WTC11 (cell line): ENCODE results near the gene INSL3.

Source experiments
- CTCF ChIP-seq: fragments of 200-600 bp; IDR thresholded peaks from 2 replicates; pipeline ENCODE4 v1.8.0; 2022; ENCODE audit warnings: antibody characterized with exemption
- GABPB1 ChIP-seq: sonication (generic); formaldehyde crosslinking; IDR thresholded peaks from 2 replicates; pipeline ENCODE4 v1.8.1; 2023; ENCODE audit warnings: mild to moderate bottlenecking, missing genetic modification reagents
- IRF1 ChIP-seq: sonication (generic); formaldehyde crosslinking; IDR thresholded peaks from 2 replicates; pipeline ENCODE4 v1.8.0; 2023; ENCODE audit warnings: missing genetic modification reagents
- MAX ChIP-seq: sonication (generic); formaldehyde crosslinking; IDR thresholded peaks from 2 replicates; pipeline ENCODE4 v1.8.0; 2022; ENCODE audit warnings: mild to moderate bottlenecking, missing genetic modification reagents
- NFE2L1 ChIP-seq: sonication (generic); formaldehyde crosslinking; IDR thresholded peaks from 2 replicates; pipeline ENCODE4 v1.8.1; 2023; ENCODE audit warnings: missing genetic modification reagents
- NR1H2 ChIP-seq: sonication (generic); formaldehyde crosslinking; IDR thresholded peaks from 2 replicates; pipeline ENCODE4 v1.9.0; 2021; ENCODE audit warnings: mild to moderate bottlenecking, moderate library complexity, missing genetic modification reagents
- RELA ChIP-seq: sonication (generic); formaldehyde crosslinking; IDR thresholded peaks from 2 replicates; pipeline ENCODE4 v1.8.1; 2022; ENCODE audit warnings: missing genetic modification reagents, mild to moderate bottlenecking, borderline replicate concordance
- SP1 ChIP-seq: sonication (generic); formaldehyde crosslinking; conservative IDR thresholded peaks from 2 replicates; pipeline ENCODE4 v1.8.1; 2022; ENCODE audit warnings: missing genetic modification reagents
- ZNF121 ChIP-seq: sonication (generic); formaldehyde crosslinking; IDR thresholded peaks from 2 replicates; pipeline ENCODE4 v1.8.0; 2023; ENCODE audit warnings: missing genetic modification reagents
- TF ChIP-seq, protein P1 (sequence below): fragments of 250-450 bp; sonication (Bioruptor Pico); IDR thresholded peaks from 2 replicates; pipeline ENCODE4 v1.9.0; 2021; ENCODE audit warnings: mild to moderate bottlenecking
- TF ChIP-seq, protein P2 (sequence below): fragments of 250-450 bp; sonication (Bioruptor Pico); IDR thresholded peaks from 2 replicates; pipeline ENCODE4 v2.1.2; 2022; ENCODE audit warnings: mild to moderate bottlenecking, moderate library complexity
- TF ChIP-seq, protein P3 (sequence below): sonication (generic); formaldehyde crosslinking; IDR thresholded peaks from 2 replicates; pipeline ENCODE4 v1.8.1; 2023; ENCODE audit warnings: mild to moderate bottlenecking, missing genetic modification reagents, moderate library complexity

- TF ChIP-seq MAX (CRISPR knock-in tag) (peak; percentile 89), SP1 (CRISPR knock-in tag) (peak; percentile 79), CTCF (no peak), ZNF121 (no peak), IRF1 (CRISPR knock-in tag) (no peak), GABPB1 (CRISPR knock-in tag) (peak; percentile 77; the same call in 1 of the 2 replicates), NR1H2 (CRISPR knock-in tag) (no peak), NFE2L1 (no peak), RELA (CRISPR knock-in tag) (no peak)
- TF ChIP-seq, protein P1, sequence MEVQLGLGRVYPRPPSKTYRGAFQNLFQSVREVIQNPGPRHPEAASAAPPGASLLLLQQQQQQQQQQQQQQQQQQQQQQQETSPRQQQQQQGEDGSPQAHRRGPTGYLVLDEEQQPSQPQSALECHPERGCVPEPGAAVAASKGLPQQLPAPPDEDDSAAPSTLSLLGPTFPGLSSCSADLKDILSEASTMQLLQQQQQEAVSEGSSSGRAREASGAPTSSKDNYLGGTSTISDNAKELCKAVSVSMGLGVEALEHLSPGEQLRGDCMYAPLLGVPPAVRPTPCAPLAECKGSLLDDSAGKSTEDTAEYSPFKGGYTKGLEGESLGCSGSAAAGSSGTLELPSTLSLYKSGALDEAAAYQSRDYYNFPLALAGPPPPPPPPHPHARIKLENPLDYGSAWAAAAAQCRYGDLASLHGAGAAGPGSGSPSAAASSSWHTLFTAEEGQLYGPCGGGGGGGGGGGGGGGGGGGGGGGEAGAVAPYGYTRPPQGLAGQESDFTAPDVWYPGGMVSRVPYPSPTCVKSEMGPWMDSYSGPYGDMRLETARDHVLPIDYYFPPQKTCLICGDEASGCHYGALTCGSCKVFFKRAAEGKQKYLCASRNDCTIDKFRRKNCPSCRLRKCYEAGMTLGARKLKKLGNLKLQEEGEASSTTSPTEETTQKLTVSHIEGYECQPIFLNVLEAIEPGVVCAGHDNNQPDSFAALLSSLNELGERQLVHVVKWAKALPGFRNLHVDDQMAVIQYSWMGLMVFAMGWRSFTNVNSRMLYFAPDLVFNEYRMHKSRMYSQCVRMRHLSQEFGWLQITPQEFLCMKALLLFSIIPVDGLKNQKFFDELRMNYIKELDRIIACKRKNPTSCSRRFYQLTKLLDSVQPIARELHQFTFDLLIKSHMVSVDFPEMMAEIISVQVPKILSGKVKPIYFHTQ (CRISPR knock-in tag): no peak; the same call in 1 of the 2 replicates
- TF ChIP-seq, protein P2, sequence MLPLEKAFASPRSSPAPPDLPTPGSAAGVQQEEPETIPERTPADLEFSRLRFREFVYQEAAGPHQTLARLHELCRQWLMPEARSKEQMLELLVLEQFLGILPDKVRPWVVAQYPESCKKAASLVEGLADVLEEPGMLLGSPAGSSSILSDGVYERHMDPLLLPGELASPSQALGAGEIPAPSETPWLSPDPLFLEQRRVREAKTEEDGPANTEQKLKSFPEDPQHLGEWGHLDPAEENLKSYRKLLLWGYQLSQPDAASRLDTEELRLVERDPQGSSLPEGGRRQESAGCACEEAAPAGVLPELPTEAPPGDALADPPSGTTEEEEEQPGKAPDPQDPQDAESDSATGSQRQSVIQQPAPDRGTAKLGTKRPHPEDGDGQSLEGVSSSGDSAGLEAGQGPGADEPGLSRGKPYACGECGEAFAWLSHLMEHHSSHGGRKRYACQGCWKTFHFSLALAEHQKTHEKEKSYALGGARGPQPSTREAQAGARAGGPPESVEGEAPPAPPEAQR (CRISPR knock-in tag): no peak
- TF ChIP-seq, protein P3, sequence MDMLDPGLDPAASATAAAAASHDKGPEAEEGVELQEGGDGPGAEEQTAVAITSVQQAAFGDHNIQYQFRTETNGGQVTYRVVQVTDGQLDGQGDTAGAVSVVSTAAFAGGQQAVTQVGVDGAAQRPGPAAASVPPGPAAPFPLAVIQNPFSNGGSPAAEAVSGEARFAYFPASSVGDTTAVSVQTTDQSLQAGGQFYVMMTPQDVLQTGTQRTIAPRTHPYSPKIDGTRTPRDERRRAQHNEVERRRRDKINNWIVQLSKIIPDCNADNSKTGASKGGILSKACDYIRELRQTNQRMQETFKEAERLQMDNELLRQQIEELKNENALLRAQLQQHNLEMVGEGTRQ (CRISPR knock-in tag): peak; percentile 69
Measured at GRCh38 chr19:17859533-17860330, 38.4 kb upstream of the INSL3 start, which contains the start of gene RPL18A.
